AG09309 (cell line): ENCODE data around the gene ELMOD3.

Experiments used
- DNase-seq: peaks from one replicate; pipeline ENCODE4 v3.0.0-alpha.2; 2010; ENCODE audit warnings: low read depth
- H3K4me3 ChIP-seq: 2 replicates; pipeline ENCODE4 v1.5.1; 2011; ENCODE audit warnings: mild to moderate bottlenecking, low read depth, low read length, moderate library complexity; ENCODE audit not compliant: control insufficient read depth
- TF ChIP-seq, protein P1 (sequence below): IDR thresholded peaks from 2 replicates; pipeline ENCODE4 v1.5.1; 2011; ENCODE audit warnings: mild to moderate bottlenecking, low read depth, low read length, inconsistent platforms; ENCODE audit not compliant: insufficient read depth, control insufficient read depth; ENCODE audit errors: missing control alignments

Gene ELMOD3

GRCh38 chr2:85397925-85398331 is 43.4 kb downstream of the ELMOD3 start:
- no peak for DNase-seq
- TF ChIP-seq, protein P1, sequence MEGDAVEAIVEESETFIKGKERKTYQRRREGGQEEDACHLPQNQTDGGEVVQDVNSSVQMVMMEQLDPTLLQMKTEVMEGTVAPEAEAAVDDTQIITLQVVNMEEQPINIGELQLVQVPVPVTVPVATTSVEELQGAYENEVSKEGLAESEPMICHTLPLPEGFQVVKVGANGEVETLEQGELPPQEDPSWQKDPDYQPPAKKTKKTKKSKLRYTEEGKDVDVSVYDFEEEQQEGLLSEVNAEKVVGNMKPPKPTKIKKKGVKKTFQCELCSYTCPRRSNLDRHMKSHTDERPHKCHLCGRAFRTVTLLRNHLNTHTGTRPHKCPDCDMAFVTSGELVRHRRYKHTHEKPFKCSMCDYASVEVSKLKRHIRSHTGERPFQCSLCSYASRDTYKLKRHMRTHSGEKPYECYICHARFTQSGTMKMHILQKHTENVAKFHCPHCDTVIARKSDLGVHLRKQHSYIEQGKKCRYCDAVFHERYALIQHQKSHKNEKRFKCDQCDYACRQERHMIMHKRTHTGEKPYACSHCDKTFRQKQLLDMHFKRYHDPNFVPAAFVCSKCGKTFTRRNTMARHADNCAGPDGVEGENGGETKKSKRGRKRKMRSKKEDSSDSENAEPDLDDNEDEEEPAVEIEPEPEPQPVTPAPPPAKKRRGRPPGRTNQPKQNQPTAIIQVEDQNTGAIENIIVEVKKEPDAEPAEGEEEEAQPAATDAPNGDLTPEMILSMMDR: no peak
- no peak overlapping the region for H3K4me3 ChIP-seq

GRCh38 chr2:85398426-85399182 is 44.0 kb downstream of the ELMOD3 start:
- no peak for DNase-seq
- H3K4me3 ChIP-seq: no peak overlapping the region
- TF ChIP-seq, protein P1: no peak

DNA sequence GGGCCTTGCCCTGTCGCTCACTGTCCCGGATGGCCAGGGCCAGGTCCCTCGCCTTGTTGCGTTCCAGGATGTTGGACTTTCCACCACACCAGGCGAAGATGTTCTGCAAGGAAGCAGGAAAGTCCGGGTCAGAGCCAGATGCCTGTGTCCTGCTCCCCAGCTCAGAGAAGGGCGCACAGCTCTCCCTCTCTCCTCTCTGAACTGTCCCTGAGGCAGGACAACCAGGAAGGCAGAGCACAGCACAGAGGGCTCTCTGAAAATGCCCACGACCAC is 44.5 kb downstream of the ELMOD3 start:
- no peak overlapping the region for H3K4me3 ChIP-seq
- no peak for DNase-seq
- TF ChIP-seq, protein P1: no peak

- DNase-seq: no peak
- no peak overlapping the region for H3K4me3 ChIP-seq
- TF ChIP-seq, protein P1: no peak
These were observed 45.5 kb downstream of the ELMOD3 start for GRCh38 chr2:85400023-85400422.

DNA sequence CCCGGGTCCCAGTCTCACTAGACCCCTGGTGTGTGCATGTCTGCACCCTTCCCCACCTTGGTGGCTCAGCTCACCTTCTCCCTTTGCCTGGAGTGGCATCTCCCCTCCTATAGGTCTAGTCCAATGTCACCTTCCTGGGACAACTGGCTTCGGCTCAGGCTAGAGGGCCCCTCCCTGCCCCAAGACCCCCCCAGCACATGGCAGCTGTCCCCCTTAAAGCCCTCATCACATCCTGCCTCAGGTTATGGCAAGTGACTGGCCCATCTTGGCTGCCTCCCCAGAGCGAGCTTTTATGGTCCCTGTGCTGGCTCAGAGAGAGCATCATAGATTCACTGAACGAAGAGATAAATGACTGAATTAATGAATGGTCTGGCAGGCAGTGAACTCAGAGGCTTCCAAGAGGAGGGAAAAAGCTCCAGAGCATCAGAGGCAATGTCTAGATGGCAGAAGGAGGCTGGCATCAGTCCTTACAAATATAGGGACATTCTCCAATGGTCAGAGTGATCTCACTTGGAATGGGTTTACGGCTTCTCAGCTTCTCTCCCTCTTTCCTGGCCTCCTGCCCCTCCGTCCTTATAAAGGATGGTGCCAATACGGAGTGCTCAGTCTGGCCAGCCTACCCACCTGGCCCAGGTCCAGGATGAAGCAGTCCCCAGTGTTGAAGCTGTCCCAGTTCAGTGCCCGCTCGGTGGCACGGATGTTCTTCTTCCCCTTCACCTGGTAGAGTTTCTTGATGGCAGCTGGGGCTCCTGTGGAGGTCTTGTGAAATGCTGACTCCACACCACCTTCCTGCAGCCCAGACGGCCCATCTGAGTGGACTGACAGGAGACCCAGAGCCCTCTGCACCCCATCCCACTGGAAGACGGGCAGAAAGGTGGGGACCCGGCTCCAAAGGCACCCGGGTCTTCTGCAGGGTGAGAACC is 46.2 kb downstream of the ELMOD3 start:
- no peak for DNase-seq
- H3K4me3 ChIP-seq: no peak overlapping the region
- TF ChIP-seq, protein P1: no peak

- TF ChIP-seq, protein P1: no peak
- H3K4me3 ChIP-seq: no peak overlapping the region
- no peak for DNase-seq
These were observed 46.9 kb downstream of the ELMOD3 start for GRCh38 chr2:85401464-85401805.

DNA sequence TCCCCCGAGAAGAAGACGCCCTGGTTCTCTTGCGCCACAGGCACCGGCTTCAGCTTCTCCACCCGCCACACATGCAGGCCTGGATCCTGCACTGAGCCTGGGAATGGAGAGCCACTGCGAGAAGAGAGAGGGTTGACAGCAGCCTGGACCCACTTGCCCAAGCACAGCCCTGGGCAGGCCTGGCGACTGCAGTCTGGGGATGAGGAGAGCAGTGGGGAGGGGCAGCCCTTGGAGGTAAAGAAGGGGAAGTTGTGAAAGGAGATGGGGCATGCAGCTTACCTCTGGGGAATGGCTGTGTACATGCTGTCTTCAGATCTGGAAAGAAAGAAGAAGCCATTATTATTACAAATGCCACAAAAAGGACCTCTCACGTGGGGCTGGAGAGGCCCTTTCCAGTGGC is 47.3 kb downstream of the ELMOD3 start:
- no peak overlapping the region for H3K4me3 ChIP-seq
- TF ChIP-seq, protein P1: no peak
- DNase-seq: no peak
